ENCODE measurements around the gene DNAH5. TPM values are rescaled to one million over a fixed set of nuclear protein-coding genes. Genes with fewer than 3 reads are reported as not detected.

The DNAH5 gene
- not detected for total RNA-seq
- under 0.01 TPM for total RNA-seq (2013)

GRCh38 chr5:13944560-13945199, at the start of gene DNAH5:
DNAH5 (minus strand) TSS chr5:13944688; CDS start chr5:13944438, 250 bp downstream.
- intact Hi-C loops (cut with micrococcal nuclease) = no loop called here
- ATAC-seq (no peak), DNase-seq (no peak)
- no peaks in the 10 kb centered on the region for H3K36me3 ChIP-seq (ENCODE audit: control insufficient read depth, insufficient read depth, low read length)
- TF ChIP-seq, protein P1, sequence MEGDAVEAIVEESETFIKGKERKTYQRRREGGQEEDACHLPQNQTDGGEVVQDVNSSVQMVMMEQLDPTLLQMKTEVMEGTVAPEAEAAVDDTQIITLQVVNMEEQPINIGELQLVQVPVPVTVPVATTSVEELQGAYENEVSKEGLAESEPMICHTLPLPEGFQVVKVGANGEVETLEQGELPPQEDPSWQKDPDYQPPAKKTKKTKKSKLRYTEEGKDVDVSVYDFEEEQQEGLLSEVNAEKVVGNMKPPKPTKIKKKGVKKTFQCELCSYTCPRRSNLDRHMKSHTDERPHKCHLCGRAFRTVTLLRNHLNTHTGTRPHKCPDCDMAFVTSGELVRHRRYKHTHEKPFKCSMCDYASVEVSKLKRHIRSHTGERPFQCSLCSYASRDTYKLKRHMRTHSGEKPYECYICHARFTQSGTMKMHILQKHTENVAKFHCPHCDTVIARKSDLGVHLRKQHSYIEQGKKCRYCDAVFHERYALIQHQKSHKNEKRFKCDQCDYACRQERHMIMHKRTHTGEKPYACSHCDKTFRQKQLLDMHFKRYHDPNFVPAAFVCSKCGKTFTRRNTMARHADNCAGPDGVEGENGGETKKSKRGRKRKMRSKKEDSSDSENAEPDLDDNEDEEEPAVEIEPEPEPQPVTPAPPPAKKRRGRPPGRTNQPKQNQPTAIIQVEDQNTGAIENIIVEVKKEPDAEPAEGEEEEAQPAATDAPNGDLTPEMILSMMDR (IDR thresholded peaks at IDR 0.05) = no peak
- H3K27ac ChIP-seq (ENCODE audit: low read length) = no peak within 1 kb of the TSS
- no peaks in the 10 kb centered on the region for H3K36me3 Mint-ChIP-seq
- H3K4me3 Mint-ChIP-seq = no peak within 1 kb of the TSS
- H3K9me3 ChIP-seq (ENCODE audit: control insufficient read depth, insufficient read depth, low read length) = no peaks in the 10 kb centered on the region
- H3K4me3 ChIP-seq (ENCODE audit: low read length) = no peak within 1 kb of the TSS
- H3K9me3 Mint-ChIP-seq = no peaks in the 10 kb centered on the region
- no peak within 1 kb of the TSS for H3K27ac Mint-ChIP-seq
- H3K27me3 ChIP-seq (ENCODE audit: control insufficient read depth, insufficient read depth, low read length) = no peaks in the 10 kb centered on the region
- H3K27me3 Mint-ChIP-seq (ENCODE audit: low read depth in 2 of 2) = peaks cover 0 to 7% of the 10 kb centered on the region in 2 donors
- 80% methylated on average over 3 of the region's 4 CpGs for WGBS (ENCODE audit: insufficient coverage)
- H3K4me1 Mint-ChIP-seq = peaks cover 0 to 6% of the 10 kb centered on the region in 2 donors
- no peaks in the 10 kb centered on the region for H3K4me1 ChIP-seq (ENCODE audit: control insufficient read depth, insufficient read depth, low read length)

DNA sequence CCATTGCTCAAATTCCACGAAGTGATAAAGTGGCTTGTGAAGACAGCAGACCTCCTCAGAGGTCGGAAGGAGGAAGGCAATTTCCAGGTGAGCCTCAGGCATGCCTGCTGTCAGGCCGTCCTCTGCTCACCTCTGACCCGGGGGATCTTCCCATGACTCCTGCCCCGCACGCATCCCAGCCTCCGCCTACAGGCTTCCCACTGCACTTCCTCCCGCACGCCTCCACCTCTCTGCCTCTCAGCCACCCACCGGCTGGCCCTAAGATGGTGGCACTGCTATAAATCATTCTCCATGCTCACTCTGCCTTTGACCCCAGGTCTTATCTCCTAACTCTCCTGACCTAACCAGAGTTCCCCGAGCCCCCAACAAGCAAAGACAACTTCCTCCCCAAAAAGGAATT, 49.4 kb upstream of the DNAH5 start:
- TF ChIP-seq, protein P1 (IDR thresholded peaks at IDR 0.05) = no peak
- Mint-ChIP-seq H3K27me3 (ENCODE audit: low read depth in 2 of 2) (peaks cover 10 to 17% of the 10 kb centered on the region in 2 donors), H3K27ac (no peak overlapping the region), H3K9me3 (peaks cover 3 to 4% of the 10 kb centered on the region in 2 donors), H3K4me1 (no peaks in the 10 kb centered on the region), H3K4me3 (no peak overlapping the region), H3K36me3 (no peaks in the 10 kb centered on the region)
- H3K4me1 ChIP-seq (ENCODE audit: control insufficient read depth, insufficient read depth, low read length) = no peaks in the 10 kb centered on the region
- intact Hi-C loops (cut with micrococcal nuclease) = no loop called here
- no peaks in the 10 kb centered on the region for H3K9me3 ChIP-seq (ENCODE audit: control insufficient read depth, insufficient read depth, low read length)
- no peaks in the 10 kb centered on the region for H3K27me3 ChIP-seq (ENCODE audit: control insufficient read depth, insufficient read depth, low read length)
- no peaks in the 10 kb centered on the region for H3K36me3 ChIP-seq (ENCODE audit: control insufficient read depth, insufficient read depth, low read length)
- no peak overlapping the region for H3K27ac ChIP-seq (ENCODE audit: low read length)
- ATAC-seq = peak in 1 of 3 donors; percentile 37
- WGBS (ENCODE audit: insufficient coverage) = 79% methylated on average over 11 of the region's 11 CpGs
- no peak for DNase-seq
- H3K4me3 ChIP-seq (ENCODE audit: low read length) = no peak overlapping the region

GRCh38 chr5:13992795-13993194, 48.3 kb upstream of the DNAH5 start:
- Histone ChIP-seq H3K9me3 (ENCODE audit: control insufficient read depth, insufficient read depth, low read length) (no peaks in the 10 kb centered on the region), H3K36me3 (ENCODE audit: control insufficient read depth, insufficient read depth, low read length) (no peaks in the 10 kb centered on the region), H3K27ac (ENCODE audit: low read length) (no peak overlapping the region), H3K27me3 (ENCODE audit: control insufficient read depth, insufficient read depth, low read length) (no peaks in the 10 kb centered on the region), H3K4me1 (ENCODE audit: control insufficient read depth, insufficient read depth, low read length) (no peaks in the 10 kb centered on the region), H3K4me3 (ENCODE audit: low read length) (no peak overlapping the region)
- H3K36me3 Mint-ChIP-seq = no peaks in the 10 kb centered on the region
- ATAC-seq (no peak), DNase-seq (no peak)
- peaks cover 10 to 17% of the 10 kb centered on the region in 2 donors for H3K27me3 Mint-ChIP-seq (ENCODE audit: low read depth in 2 of 2)
- WGBS (ENCODE audit: insufficient coverage) = 100% methylated on average over 4 of the region's 4 CpGs
- peaks cover 3 to 4% of the 10 kb centered on the region in 2 donors for H3K9me3 Mint-ChIP-seq
- H3K27ac Mint-ChIP-seq = no peak overlapping the region
- H3K4me3 Mint-ChIP-seq = no peak overlapping the region
- TF ChIP-seq, protein P1 (IDR thresholded peaks at IDR 0.05) = no peak
- intact Hi-C loops (cut with micrococcal nuclease) = no loop called here
- H3K4me1 Mint-ChIP-seq = no peaks in the 10 kb centered on the region

DNA sequence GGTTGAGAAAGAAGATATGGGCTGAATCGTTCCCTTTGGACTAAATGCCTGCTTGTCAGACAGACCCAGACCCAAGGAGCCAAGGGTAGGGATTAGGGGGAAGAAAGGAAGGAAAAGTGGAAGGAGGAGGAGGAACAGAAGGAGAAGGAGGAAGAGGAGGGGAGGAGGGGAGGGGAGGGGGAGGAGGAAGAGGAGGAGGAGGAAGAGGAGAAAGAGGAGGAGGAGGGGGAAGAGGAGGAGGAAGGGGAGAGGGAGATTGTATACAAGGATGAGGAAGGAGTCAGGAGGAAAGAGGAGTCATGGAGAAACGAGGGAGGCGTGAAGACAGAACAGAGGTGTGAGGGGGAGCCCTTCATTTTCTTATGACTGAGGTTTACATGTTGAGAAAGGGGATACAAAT, 46.9 kb upstream of the DNAH5 start:
- Mint-ChIP-seq H3K27me3 (ENCODE audit: low read depth in 2 of 2) (peaks cover 10 to 12% of the 10 kb centered on the region in 2 donors), H3K4me1 (no peaks in the 10 kb centered on the region), H3K4me3 (no peak overlapping the region), H3K36me3 (no peaks in the 10 kb centered on the region), H3K27ac (no peak overlapping the region), H3K9me3 (no peaks in the 10 kb centered on the region)
- H3K27ac ChIP-seq (ENCODE audit: low read length) = no peak overlapping the region
- 72% methylated on average over 3 of the region's 3 CpGs for WGBS (ENCODE audit: insufficient coverage)
- H3K9me3 ChIP-seq (ENCODE audit: control insufficient read depth, insufficient read depth, low read length) = no peaks in the 10 kb centered on the region
- H3K4me1 ChIP-seq (ENCODE audit: control insufficient read depth, insufficient read depth, low read length) = no peaks in the 10 kb centered on the region
- intact Hi-C loops (cut with micrococcal nuclease) = no loop called here
- no peak for DNase-seq
- TF ChIP-seq, protein P1 (IDR thresholded peaks at IDR 0.05) = no peak
- H3K4me3 ChIP-seq (ENCODE audit: low read length) = no peak overlapping the region
- H3K36me3 ChIP-seq (ENCODE audit: control insufficient read depth, insufficient read depth, low read length) = no peaks in the 10 kb centered on the region
- no peak for ATAC-seq
- no peaks in the 10 kb centered on the region for H3K27me3 ChIP-seq (ENCODE audit: control insufficient read depth, insufficient read depth, low read length)

All from natural killer cell (primary cell).